ENCODE data around the gene TNIK. TPM values are rescaled to one million over a fixed set of nuclear protein-coding genes. Genes with fewer than 3 reads are reported as not detected.

The TNIK gene
- total and polyA plus RNA-seq, 2 of the 13 experiments (the other 11 are each of a cell fraction or from before 2014, with no cell fraction given): 0.15 to 0.22 TPM

- no peak for TF ChIP-seq IKZF5 (CRISPR knock-in tag; IDR thresholded peaks at IDR 0.05)
- no peak for TF ChIP-seq NFATC3 (CRISPR knock-in tag; IDR thresholded peaks at IDR 0.05)
- no peak for TF ChIP-seq PTBP1 (IDR thresholded peaks at IDR 0.05; ENCODE audit: low read depth, low read length, poor library complexity, severe bottlenecking)
- TF ChIP-seq HNRNPUL1 (IDR thresholded peaks at IDR 0.05; ENCODE audit: low read depth, low read length): no peak
- TF ChIP-seq ETV6 (CRISPR knock-in tag; conservative IDR thresholded peaks at IDR 0.05): 0 out of 2 replicates have a peak, but pooled peaks have one; percentile 49
- TF ChIP-seq HBP1 (CRISPR knock-in tag; IDR thresholded peaks at IDR 0.05; ENCODE audit: low read depth): no peak
- TF ChIP-seq ZBTB7B (CRISPR knock-in tag; IDR thresholded peaks at IDR 0.05): 0 out of 2 replicates have a peak, but pooled peaks have one; percentile 25
- TF ChIP-seq ZNF883 (CRISPR knock-in tag; IDR thresholded peaks at IDR 0.05; ENCODE audit: not compliant biosample characterization): no peak
- TF ChIP-seq STAT6 (CRISPR knock-in tag; IDR thresholded peaks at IDR 0.05; ENCODE audit: borderline replicate concordance): 0 out of 2 replicates have a peak, but pooled peaks have one; percentile 52
- no peak for TF ChIP-seq ATF7 (IDR thresholded peaks at IDR 0.05)
- no peak for TF ChIP-seq ATF7 (CRISPR knock-in tag; IDR thresholded peaks at IDR 0.05)
- no peak for TF ChIP-seq NFAT5 (CRISPR knock-in tag; IDR thresholded peaks at IDR 0.05)
- TF ChIP-seq PHF5A (CRISPR knock-in tag; IDR thresholded peaks at IDR 0.05; ENCODE audit: low read depth, unreplicated experiment): no peak
- TF ChIP-seq ZSCAN22 (CRISPR knock-in tag; IDR thresholded peaks at IDR 0.05): no peak
- no peak for TF ChIP-seq ZNF264 (CRISPR knock-in tag; IDR thresholded peaks at IDR 0.05)
- TF ChIP-seq, protein P1, sequence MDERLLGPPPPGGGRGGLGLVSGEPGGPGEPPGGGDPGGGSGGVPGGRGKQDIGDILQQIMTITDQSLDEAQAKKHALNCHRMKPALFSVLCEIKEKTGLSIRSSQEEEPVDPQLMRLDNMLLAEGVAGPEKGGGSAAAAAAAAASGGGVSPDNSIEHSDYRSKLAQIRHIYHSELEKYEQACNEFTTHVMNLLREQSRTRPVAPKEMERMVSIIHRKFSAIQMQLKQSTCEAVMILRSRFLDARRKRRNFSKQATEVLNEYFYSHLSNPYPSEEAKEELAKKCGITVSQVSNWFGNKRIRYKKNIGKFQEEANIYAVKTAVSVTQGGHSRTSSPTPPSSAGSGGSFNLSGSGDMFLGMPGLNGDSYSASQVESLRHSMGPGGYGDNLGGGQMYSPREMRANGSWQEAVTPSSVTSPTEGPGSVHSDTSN (CRISPR knock-in tag; IDR thresholded peaks at IDR 0.05): peak; percentile 43; the same call in 1 of the 2 replicates
- TF ChIP-seq GATA4 (IDR thresholded peaks at IDR 0.05; ENCODE audit: borderline replicate concordance, low read depth): no peak
- peak; percentile 67 for TF ChIP-seq SALL1 (CRISPR knock-in tag; IDR thresholded peaks at IDR 0.05)
Observed at GRCh38 chr3:171028025-171028778, 432.0 kb downstream of the TNIK start (continued).

Data from HepG2 (cell line).